Neural progenitor cell (in vitro differentiated cells): ENCODE results near the gene LARGE1. TPM values are rescaled to one million over a fixed set of nuclear protein-coding genes. Genes with fewer than 3 reads are reported as not detected.

Experiments
- DNase-seq: peaks from one replicate; pipeline ENCODE4 v3.0.0-alpha.2; 2016; ENCODE audit warnings: low spot score
- H2AFZ ChIP-seq: fragments of 200-600 bp; sonication (generic); replicated peaks from 2 replicates; pipeline ENCODE4 v1.6.1; 2016; ENCODE audit warnings: antibody characterized with exemption
- H3F3A ChIP-seq: fragments of 200-600 bp; sonication (generic); 2 replicates; pipeline ENCODE4 v1.6.1; 2016; ENCODE audit warnings: antibody characterized with exemption, low read depth
- H3K27ac ChIP-seq: fragments of 200-600 bp; sonication (generic); 2 replicates; pipeline ENCODE4 v1.5.1; 2016; ENCODE audit warnings: mild to moderate bottlenecking
- H3K27me3 ChIP-seq: fragments of 200-600 bp; sonication (generic); 2 replicates; pipeline ENCODE4 v1.6.1; 2016; ENCODE audit warnings: mild to moderate bottlenecking, moderate library complexity
- H3K36me3 ChIP-seq: fragments of 200-600 bp; sonication (generic); 2 replicates; pipeline ENCODE4 v1.5.1; 2016
- H3K4me1 ChIP-seq: fragments of 200-600 bp; sonication (generic); 2 replicates; pipeline ENCODE4 v1.6.1; 2016; ENCODE audit warnings: mixed run types
- H3K4me2 ChIP-seq: fragments of 200-600 bp; sonication (generic); 2 replicates; pipeline ENCODE4 v1.6.1; 2016
- H3K4me3 ChIP-seq: fragments of 200-600 bp; sonication (generic); 2 replicates; pipeline ENCODE4 v1.5.1; 2016
- H3K79me2 ChIP-seq: fragments of 200-600 bp; sonication (generic); 2 replicates; pipeline ENCODE4 v1.6.1; 2016; ENCODE audit warnings: low read depth
- H3K9ac ChIP-seq: fragments of 200-600 bp; sonication (generic); 2 replicates; pipeline ENCODE4 v1.6.1; 2016
- H3K9me3 ChIP-seq: fragments of 200-600 bp; sonication (generic); 2 replicates; pipeline ENCODE4 v1.5.1; 2016; ENCODE audit warnings: low read depth
- H4K20me1 ChIP-seq: fragments of 200-600 bp; sonication (generic); 2 replicates; pipeline ENCODE4 v1.6.1; 2016; ENCODE audit warnings: low read depth
- H3K27ac Mint-ChIP-seq: 3 replicates; pipeline ENCODE4 v1.8.0; 2021; ENCODE audit warnings: mixed read lengths
- H3K27me3 Mint-ChIP-seq: 2 replicates; pipeline ENCODE4 v1.8.0; 2022; ENCODE audit warnings: low read depth, mild to moderate bottlenecking, inconsistent platforms, moderate library complexity, mixed read lengths; ENCODE audit not compliant: insufficient read depth
- H3K36me3 Mint-ChIP-seq: 3 replicates; pipeline ENCODE4 v1.8.0; 2021; ENCODE audit warnings: mixed read lengths
- H3K4me1 Mint-ChIP-seq: 3 replicates; pipeline ENCODE4 v1.8.0; 2021; ENCODE audit warnings: mixed read lengths
- H3K4me3 Mint-ChIP-seq: 3 replicates; pipeline ENCODE4 v1.8.0; 2021; ENCODE audit warnings: mild to moderate bottlenecking, moderate library complexity, mixed read lengths
- H3K9me3 Mint-ChIP-seq: 3 replicates; pipeline ENCODE4 v1.8.0; 2020; ENCODE audit warnings: mixed read lengths
- EZH2 ChIP-seq: fragments of 200-600 bp; sonication (generic); IDR thresholded peaks from 2 replicates; pipeline ENCODE4 v1.6.1; 2017; ENCODE audit warnings: antibody characterized with exemption, mild to moderate bottlenecking, moderate library complexity
- EZH2phosphoT487 ChIP-seq: fragments of 200-600 bp; sonication (generic); IDR thresholded peaks from 2 replicates; pipeline ENCODE4 v1.6.1; 2017; ENCODE audit warnings: antibody characterized with exemption
- total RNA-seq: library from RNA; depleted of rRNA; stranded (reverse); fragments of >200 nt; gene quantifications from 2 replicates; pipeline ENCODE4 v1.2.3, GENCODE V29; 2015; ENCODE audit warnings: low replicate concordance
- TF ChIP-seq, protein P1 (sequence below): fragments of 200-600 bp; sonication (generic); IDR thresholded peaks from 2 replicates; pipeline ENCODE4 v1.5.1; 2017; ENCODE audit warnings: antibody characterized with exemption, mild to moderate bottlenecking

The LARGE1 gene
- total RNA-seq, 1 donor from 2014 or later = 24.9 TPM

DNA sequence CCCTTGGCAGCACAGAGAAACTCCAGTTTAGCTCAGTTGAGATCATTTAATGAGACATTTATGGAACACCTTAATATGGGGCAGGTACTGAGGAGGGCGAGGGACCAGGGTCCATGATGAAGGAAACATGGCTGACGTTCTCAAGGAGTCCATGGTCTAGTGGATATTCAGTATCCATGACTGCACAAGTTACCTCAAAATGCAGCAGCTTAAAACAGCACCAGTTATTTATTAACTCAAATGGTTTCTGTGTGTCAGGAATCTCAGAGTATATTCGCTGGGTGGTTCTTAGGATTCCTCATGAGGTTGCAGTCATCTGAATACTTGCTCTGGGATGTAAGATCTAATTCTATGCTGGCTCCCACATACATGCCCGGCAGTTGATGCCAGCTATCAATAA is 346.8 kb downstream of the LARGE1 start:
- H3F3A ChIP-seq = no peaks in the 10 kb centered on the region
- H3K36me3 Mint-ChIP-seq = peaks cover 3% of the 10 kb centered on the region
- no peaks in the 10 kb centered on the region for H3K9me3 ChIP-seq
- peaks cover 13% of the 10 kb centered on the region for H3K4me1 ChIP-seq
- no peak overlapping the region for H3K4me2 ChIP-seq
- H3K36me3 ChIP-seq = no peaks in the 10 kb centered on the region
- no peak overlapping the region for H3K9ac ChIP-seq
- peaks cover 7% of the 10 kb centered on the region for H4K20me1 ChIP-seq
- no peak overlapping the region for H3K4me3 ChIP-seq
- no peaks in the 10 kb centered on the region for H3K9me3 Mint-ChIP-seq
- H3K27ac ChIP-seq = no peak overlapping the region
- no peak overlapping the region for H3K27ac Mint-ChIP-seq
- no peak for DNase-seq
- H2AFZ ChIP-seq = no peak overlapping the region
- peaks cover 6% of the 10 kb centered on the region for H3K27me3 Mint-ChIP-seq
- peaks cover 66% of the 10 kb centered on the region for H3K4me1 Mint-ChIP-seq
- no peaks in the 10 kb centered on the region for H3K79me2 ChIP-seq
- no peaks in the 10 kb centered on the region for H3K27me3 ChIP-seq
- TF ChIP-seq EZH2phosphoT487 (no peak), EZH2 (no peak)
- no peak overlapping the region for H3K4me3 Mint-ChIP-seq

- Mint-ChIP-seq H3K27ac (no peak overlapping the region), H3K36me3 (peaks cover 5% of the 10 kb centered on the region), H3K4me3 (no peak overlapping the region), H3K9me3 (no peaks in the 10 kb centered on the region), H3K4me1 (peaks cover 63% of the 10 kb centered on the region), H3K27me3 (peaks cover 6% of the 10 kb centered on the region)
- TF ChIP-seq, protein P1, sequence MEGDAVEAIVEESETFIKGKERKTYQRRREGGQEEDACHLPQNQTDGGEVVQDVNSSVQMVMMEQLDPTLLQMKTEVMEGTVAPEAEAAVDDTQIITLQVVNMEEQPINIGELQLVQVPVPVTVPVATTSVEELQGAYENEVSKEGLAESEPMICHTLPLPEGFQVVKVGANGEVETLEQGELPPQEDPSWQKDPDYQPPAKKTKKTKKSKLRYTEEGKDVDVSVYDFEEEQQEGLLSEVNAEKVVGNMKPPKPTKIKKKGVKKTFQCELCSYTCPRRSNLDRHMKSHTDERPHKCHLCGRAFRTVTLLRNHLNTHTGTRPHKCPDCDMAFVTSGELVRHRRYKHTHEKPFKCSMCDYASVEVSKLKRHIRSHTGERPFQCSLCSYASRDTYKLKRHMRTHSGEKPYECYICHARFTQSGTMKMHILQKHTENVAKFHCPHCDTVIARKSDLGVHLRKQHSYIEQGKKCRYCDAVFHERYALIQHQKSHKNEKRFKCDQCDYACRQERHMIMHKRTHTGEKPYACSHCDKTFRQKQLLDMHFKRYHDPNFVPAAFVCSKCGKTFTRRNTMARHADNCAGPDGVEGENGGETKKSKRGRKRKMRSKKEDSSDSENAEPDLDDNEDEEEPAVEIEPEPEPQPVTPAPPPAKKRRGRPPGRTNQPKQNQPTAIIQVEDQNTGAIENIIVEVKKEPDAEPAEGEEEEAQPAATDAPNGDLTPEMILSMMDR = no peak
- no peak for TF ChIP-seq EZH2
- no peak for TF ChIP-seq EZH2phosphoT487
- Histone ChIP-seq H4K20me1 (peaks cover 7% of the 10 kb centered on the region), H3F3A (no peaks in the 10 kb centered on the region), H3K9ac (no peak overlapping the region), H3K4me2 (no peak overlapping the region), H2AFZ (no peak overlapping the region), H3K27me3 (no peaks in the 10 kb centered on the region), H3K9me3 (no peaks in the 10 kb centered on the region), H3K4me3 (no peak overlapping the region), H3K36me3 (no peaks in the 10 kb centered on the region), H3K27ac (no peak overlapping the region), H3K4me1 (peaks cover 13% of the 10 kb centered on the region), H3K79me2 (no peaks in the 10 kb centered on the region)
- DNase-seq = no peak
Observed at GRCh38 chr22:33572086-33572485, 348.2 kb downstream of the LARGE1 start.

- Histone ChIP-seq H3K4me1 (peaks cover 13% of the 10 kb centered on the region), H3K9ac (no peak overlapping the region), H3K27me3 (no peaks in the 10 kb centered on the region), H4K20me1 (peaks cover 7% of the 10 kb centered on the region), H3F3A (no peaks in the 10 kb centered on the region), H3K27ac (no peak overlapping the region), H2AFZ (no peak overlapping the region), H3K4me3 (no peak overlapping the region), H3K4me2 (peak overlapping the region; percentile 55), H3K36me3 (no peaks in the 10 kb centered on the region), H3K9me3 (no peaks in the 10 kb centered on the region), H3K79me2 (no peaks in the 10 kb centered on the region)
- DNase-seq = no peak
- Mint-ChIP-seq H3K36me3 (peaks cover 8% of the 10 kb centered on the region), H3K4me1 (peaks cover 56% of the 10 kb centered on the region), H3K9me3 (no peaks in the 10 kb centered on the region), H3K4me3 (no peak overlapping the region), H3K27ac (peak overlapping the region; percentile 70), H3K27me3 (peaks cover 6% of the 10 kb centered on the region)
- TF ChIP-seq EZH2 = no peak
- TF ChIP-seq, protein P1 = no peak
- no peak for TF ChIP-seq EZH2phosphoT487
Observed at GRCh38 chr22:33570110-33570509, 350.2 kb downstream of the LARGE1 start.

- no peak overlapping the region for H3K27ac ChIP-seq
- H4K20me1 ChIP-seq = peaks cover 7% of the 10 kb centered on the region
- H3K27ac Mint-ChIP-seq = peak overlapping the region; percentile 77
- peak overlapping the region; percentile 55 for H3K4me2 ChIP-seq
- H3K9ac ChIP-seq = no peak overlapping the region
- no peaks in the 10 kb centered on the region for H3F3A ChIP-seq
- H3K36me3 Mint-ChIP-seq = peaks cover 8% of the 10 kb centered on the region
- H3K4me1 ChIP-seq = peaks cover 13% of the 10 kb centered on the region
- DNase-seq = no peak
- no peak overlapping the region for H3K4me3 ChIP-seq
- H3K4me1 Mint-ChIP-seq = peaks cover 56% of the 10 kb centered on the region
- no peaks in the 10 kb centered on the region for H3K9me3 Mint-ChIP-seq
- no peaks in the 10 kb centered on the region for H3K79me2 ChIP-seq
- H3K27me3 ChIP-seq = no peaks in the 10 kb centered on the region
- H3K9me3 ChIP-seq = no peaks in the 10 kb centered on the region
- H3K36me3 ChIP-seq = no peaks in the 10 kb centered on the region
- no peak for TF ChIP-seq EZH2phosphoT487
- TF ChIP-seq EZH2 = no peak
- TF ChIP-seq, protein P1 = no peak
- no peak overlapping the region for H2AFZ ChIP-seq
- peaks cover 6% of the 10 kb centered on the region for H3K27me3 Mint-ChIP-seq
- peak overlapping the region; percentile 59 for H3K4me3 Mint-ChIP-seq
Observed at GRCh38 chr22:33569559-33569958, 350.7 kb downstream of the LARGE1 start.
